HL-60 (cell line): ENCODE results near the gene WDCP.

Source experiments
- DNase-seq, 2 experiments: peaks; one replicate each; pipeline ENCODE4 v3.0.0-alpha.2; 2010 to 2020; ENCODE audit warnings: low read depth in 1 of 2, low spot score in 1 of 2
- H3K27ac ChIP-seq: fragments of 250-450 bp; sonication (Bioruptor Pico); replicated peaks from 2 replicates; pipeline ENCODE4 v1.5.1; 2020; ENCODE audit warnings: mild to moderate bottlenecking, moderate library complexity
- H3K27me3 ChIP-seq: fragments of 250-450 bp; sonication (Bioruptor Pico); 2 replicates; pipeline ENCODE4 v1.5.1; 2021; ENCODE audit warnings: mild to moderate bottlenecking, moderate library complexity; ENCODE audit not compliant: insufficient read depth, poor library complexity, severe bottlenecking
- H3K4me3 ChIP-seq: replicated peaks from 2 replicates; pipeline ENCODE4 v1.5.1; 2011; ENCODE audit warnings: mild to moderate bottlenecking, control low read depth, low read length; ENCODE audit not compliant: insufficient read depth
- GABPA ChIP-seq: IDR thresholded peaks from 2 replicates; pipeline ENCODE4 v1.6.1; 2012; ENCODE audit warnings: low read depth
- POLR2AphosphoS5 ChIP-seq: IDR thresholded peaks from 2 replicates; pipeline ENCODE4 v1.6.1; 2012; ENCODE audit warnings: low read depth
- SPI1 ChIP-seq: IDR thresholded peaks from 2 replicates; pipeline ENCODE4 v1.6.1; 2012; ENCODE audit warnings: low read depth, mild to moderate bottlenecking, borderline replicate concordance
- TF ChIP-seq, protein P1 (sequence below): IDR thresholded peaks from 2 replicates; pipeline ENCODE4 v1.6.1; 2012; ENCODE audit warnings: low read depth; ENCODE audit not compliant: insufficient replicate concordance
- TF ChIP-seq, protein P2 (sequence below): IDR thresholded peaks from one replicate; pipeline ENCODE4 v1.5.1; 2011; ENCODE audit warnings: low read length, control low read depth, inconsistent platforms; ENCODE audit not compliant: insufficient read depth

WDCP gene

DNA sequence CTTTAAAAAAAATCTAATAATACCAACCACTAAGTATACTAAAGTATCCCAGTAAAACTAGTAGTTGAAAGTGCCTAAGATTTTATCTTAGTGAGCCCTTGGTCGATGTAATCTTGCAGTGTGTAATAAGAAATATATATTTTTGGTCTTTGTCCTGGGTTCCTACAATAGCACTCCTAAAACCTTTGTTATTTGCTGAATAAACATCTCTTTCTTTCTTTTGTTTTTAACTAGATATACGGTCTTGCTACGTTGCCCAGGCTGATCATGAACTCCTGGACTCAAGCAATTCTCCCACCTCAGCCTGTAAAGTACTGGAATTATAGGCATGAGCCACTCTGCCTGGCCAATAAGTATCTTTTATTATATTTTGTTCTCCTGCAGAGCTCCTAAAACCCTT lies 39.8 kb upstream of the WDCP start:
- Histone ChIP-seq H3K27ac (no peak overlapping the region), H3K4me3 (no peak overlapping the region), H3K27me3 (no peaks in the 10 kb centered on the region)
- DNase-seq, result no peak
- TF ChIP-seq GABPA, result no peak
- no peak for TF ChIP-seq POLR2AphosphoS5
- TF ChIP-seq, protein P1, sequence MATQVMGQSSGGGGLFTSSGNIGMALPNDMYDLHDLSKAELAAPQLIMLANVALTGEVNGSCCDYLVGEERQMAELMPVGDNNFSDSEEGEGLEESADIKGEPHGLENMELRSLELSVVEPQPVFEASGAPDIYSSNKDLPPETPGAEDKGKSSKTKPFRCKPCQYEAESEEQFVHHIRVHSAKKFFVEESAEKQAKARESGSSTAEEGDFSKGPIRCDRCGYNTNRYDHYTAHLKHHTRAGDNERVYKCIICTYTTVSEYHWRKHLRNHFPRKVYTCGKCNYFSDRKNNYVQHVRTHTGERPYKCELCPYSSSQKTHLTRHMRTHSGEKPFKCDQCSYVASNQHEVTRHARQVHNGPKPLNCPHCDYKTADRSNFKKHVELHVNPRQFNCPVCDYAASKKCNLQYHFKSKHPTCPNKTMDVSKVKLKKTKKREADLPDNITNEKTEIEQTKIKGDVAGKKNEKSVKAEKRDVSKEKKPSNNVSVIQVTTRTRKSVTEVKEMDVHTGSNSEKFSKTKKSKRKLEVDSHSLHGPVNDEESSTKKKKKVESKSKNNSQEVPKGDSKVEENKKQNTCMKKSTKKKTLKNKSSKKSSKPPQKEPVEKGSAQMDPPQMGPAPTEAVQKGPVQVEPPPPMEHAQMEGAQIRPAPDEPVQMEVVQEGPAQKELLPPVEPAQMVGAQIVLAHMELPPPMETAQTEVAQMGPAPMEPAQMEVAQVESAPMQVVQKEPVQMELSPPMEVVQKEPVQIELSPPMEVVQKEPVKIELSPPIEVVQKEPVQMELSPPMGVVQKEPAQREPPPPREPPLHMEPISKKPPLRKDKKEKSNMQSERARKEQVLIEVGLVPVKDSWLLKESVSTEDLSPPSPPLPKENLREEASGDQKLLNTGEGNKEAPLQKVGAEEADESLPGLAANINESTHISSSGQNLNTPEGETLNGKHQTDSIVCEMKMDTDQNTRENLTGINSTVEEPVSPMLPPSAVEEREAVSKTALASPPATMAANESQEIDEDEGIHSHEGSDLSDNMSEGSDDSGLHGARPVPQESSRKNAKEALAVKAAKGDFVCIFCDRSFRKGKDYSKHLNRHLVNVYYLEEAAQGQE, result no peak
- TF ChIP-seq, protein P2, sequence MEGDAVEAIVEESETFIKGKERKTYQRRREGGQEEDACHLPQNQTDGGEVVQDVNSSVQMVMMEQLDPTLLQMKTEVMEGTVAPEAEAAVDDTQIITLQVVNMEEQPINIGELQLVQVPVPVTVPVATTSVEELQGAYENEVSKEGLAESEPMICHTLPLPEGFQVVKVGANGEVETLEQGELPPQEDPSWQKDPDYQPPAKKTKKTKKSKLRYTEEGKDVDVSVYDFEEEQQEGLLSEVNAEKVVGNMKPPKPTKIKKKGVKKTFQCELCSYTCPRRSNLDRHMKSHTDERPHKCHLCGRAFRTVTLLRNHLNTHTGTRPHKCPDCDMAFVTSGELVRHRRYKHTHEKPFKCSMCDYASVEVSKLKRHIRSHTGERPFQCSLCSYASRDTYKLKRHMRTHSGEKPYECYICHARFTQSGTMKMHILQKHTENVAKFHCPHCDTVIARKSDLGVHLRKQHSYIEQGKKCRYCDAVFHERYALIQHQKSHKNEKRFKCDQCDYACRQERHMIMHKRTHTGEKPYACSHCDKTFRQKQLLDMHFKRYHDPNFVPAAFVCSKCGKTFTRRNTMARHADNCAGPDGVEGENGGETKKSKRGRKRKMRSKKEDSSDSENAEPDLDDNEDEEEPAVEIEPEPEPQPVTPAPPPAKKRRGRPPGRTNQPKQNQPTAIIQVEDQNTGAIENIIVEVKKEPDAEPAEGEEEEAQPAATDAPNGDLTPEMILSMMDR, result no peak
- TF ChIP-seq SPI1, result no peak

DNA sequence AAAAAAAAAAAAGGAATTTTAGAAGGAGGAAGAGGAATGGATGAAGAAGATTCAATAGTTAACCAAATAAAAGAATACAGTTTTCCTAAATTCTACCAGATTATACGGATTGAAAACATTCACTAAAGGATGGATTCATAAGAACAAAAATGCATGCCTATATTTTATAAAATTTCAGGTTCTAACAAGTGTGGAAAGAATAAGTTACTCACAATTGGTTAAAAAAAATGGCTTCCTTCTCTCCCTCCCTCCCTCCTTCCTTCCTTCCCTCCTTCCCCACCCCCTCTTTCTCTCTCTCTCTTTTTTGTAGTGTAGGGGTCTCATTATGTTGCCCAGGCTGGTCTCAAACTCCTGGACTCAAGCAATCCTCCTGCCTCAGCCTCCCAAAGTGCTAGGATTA lies 39.0 kb upstream of the WDCP start:
- H3K27ac ChIP-seq, result no peak overlapping the region
- H3K4me3 ChIP-seq, result no peak overlapping the region
- no peaks in the 10 kb centered on the region for H3K27me3 ChIP-seq
- TF ChIP-seq GABPA, result no peak
- TF ChIP-seq, protein P1, result no peak
- no peak for TF ChIP-seq POLR2AphosphoS5
- TF ChIP-seq, protein P2, result no peak
- TF ChIP-seq SPI1, result no peak
- no peak for DNase-seq

DNA sequence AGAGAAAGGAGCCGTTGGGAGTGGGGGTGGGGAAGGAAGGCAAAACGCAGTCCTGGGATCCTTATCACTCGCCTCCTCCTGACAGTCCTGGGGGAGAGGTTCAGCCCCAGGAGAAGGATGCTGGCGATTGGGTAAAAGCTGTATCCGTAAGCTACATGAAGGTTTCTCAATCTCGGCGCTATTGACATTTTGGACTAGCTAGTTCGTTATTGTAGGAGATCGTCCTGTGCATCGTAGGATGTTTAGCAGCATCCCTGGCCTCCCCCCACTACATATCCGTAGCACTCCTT lies 38.0 kb upstream of the WDCP start:
- no peak for TF ChIP-seq POLR2AphosphoS5
- TF ChIP-seq GABPA, result no peak
- TF ChIP-seq, protein P2, result no peak
- TF ChIP-seq, protein P1, result no peak
- TF ChIP-seq SPI1, result no peak
- H3K27me3 ChIP-seq, result no peaks in the 10 kb centered on the region
- H3K4me3 ChIP-seq, result no peak overlapping the region
- no peak for DNase-seq
- H3K27ac ChIP-seq, result no peak overlapping the region
